ENCODE data around the gene MTCL1. TPM values are rescaled to one million over a fixed set of nuclear protein-coding genes. Genes with fewer than 3 reads are reported as not detected.

MTCL1 gene
- total RNA-seq, 1 donor from 2014 or later = 107 TPM

- DNase-seq (ENCODE audit: low read depth) = no peak
Measured at GRCh38 chr18:8865934-8866333, 160.6 kb downstream of the MTCL1 start.

GRCh38 chr18:8866679-8867078 is 161.3 kb downstream of the MTCL1 start:
- DNase-seq (ENCODE audit: low read depth) = no peak

- no peak for DNase-seq (ENCODE audit: low read depth)
Measured at GRCh38 chr18:8868276-8868675, 162.9 kb downstream of the MTCL1 start.

- DNase-seq (ENCODE audit: low read depth) = no peak
Measured at GRCh38 chr18:8868779-8869415, 163.5 kb downstream of the MTCL1 start.

- no peak for DNase-seq (ENCODE audit: low read depth)
Measured at GRCh38 chr18:8869696-8870095, 164.3 kb downstream of the MTCL1 start.

GRCh38 chr18:8870528-8870927 is 165.2 kb downstream of the MTCL1 start:
- no peak for DNase-seq (ENCODE audit: low read depth)

- peak; percentile 38 for DNase-seq (ENCODE audit: low read depth)
Measured at GRCh38 chr18:8871489-8871888, 166.1 kb downstream of the MTCL1 start.

GRCh38 chr18:8874872-8875271 is 169.5 kb downstream of the MTCL1 start:
- no peak for DNase-seq (ENCODE audit: low read depth)

- DNase-seq (ENCODE audit: low read depth) = no peak
Measured at GRCh38 chr18:8876887-8877286, 171.5 kb downstream of the MTCL1 start.

GRCh38 chr18:8881103-8881502 is 175.7 kb downstream of the MTCL1 start:
- DNase-seq (ENCODE audit: low read depth) = no peak

Other genes with a start within 250 kb of the MTCL1 start
- gene RAB12, start 96.1 kb upstream of the MTCL1 start, total RNA-seq = 58.4 and 72.8 TPM in 2 replicates

Measured in renal cortical epithelial cell (primary cell).